Skeletal muscle cell (primary cell): ENCODE results near the gene CLIP2.
"Not testable (repeated sequence)": the region's sequence is repeated elsewhere in the genome, so short reads cannot be mapped to it uniquely, and the experiment has no call there.

Experiments
- DNase-seq: peaks from one replicate; pipeline ENCODE4 v3.0.0-alpha.2; 2010; ENCODE audit warnings: low read depth
- H3K4me3 ChIP-seq: 2 replicates; pipeline ENCODE4 v1.5.1; 2011; ENCODE audit warnings: low read depth, mild to moderate bottlenecking, control low read depth, low read length, moderate library complexity

The CLIP2 gene

DNA sequence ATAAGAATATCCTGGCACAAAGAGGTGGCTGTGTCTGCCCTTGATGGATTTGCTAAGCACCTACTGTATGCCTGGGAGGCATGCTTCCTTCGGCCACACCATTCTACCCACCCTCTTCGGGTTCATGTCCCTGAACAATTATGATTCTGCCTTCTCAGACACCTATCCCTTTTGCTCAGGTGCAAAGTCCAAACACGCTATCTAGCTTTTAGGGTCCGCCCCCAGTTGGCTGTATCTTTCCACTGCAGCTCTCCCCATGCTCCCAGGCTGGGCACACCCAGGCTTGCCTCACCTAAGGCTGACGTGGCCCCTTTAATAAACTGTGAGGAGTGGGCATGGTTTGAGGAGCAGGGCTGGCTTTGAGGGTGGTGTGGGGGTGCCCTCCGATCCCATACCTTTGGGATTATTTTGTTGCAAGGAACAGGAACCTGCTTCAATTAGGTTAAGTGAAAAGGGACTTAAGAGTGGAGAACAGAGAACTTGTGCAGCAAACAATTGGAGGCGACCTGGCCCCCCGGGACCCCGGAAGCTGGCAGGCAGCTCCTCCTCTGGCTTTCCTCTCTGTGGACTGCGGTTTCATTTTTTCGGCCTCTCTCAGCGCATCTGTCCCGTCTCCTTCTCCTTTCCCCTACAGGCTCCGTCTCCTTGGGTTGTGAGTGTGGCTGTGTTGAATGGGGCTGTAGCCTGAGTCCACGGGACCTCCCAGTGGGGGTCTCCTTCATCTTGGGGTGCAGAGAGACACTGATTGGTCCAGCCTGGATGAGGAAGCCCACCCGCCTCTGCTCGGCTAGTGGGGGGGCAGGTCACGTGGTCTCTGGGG is 3.8 kb downstream of the CLIP2 start:
- DNase-seq, result no peak
- H3K4me3 ChIP-seq, result no peak overlapping the region

DNA sequence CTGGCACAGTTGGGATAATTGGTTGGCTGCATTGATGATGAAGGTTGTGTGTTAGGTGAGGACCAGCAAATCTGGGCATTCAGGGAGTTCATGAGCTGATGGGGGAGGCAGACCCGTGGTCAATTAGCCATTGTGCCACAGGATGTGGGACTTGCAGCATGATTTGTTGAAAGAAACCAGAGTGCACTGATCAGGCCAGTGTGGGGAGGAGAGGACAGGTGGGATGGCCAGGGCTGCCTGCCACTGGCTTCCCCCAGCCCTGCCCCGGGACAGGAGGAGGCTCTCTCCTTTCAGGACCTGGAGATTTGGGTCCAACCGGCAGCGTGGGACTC is 4.3 kb downstream of the CLIP2 start:
- DNase-seq, result no peak
- no peak overlapping the region for H3K4me3 ChIP-seq

DNA sequence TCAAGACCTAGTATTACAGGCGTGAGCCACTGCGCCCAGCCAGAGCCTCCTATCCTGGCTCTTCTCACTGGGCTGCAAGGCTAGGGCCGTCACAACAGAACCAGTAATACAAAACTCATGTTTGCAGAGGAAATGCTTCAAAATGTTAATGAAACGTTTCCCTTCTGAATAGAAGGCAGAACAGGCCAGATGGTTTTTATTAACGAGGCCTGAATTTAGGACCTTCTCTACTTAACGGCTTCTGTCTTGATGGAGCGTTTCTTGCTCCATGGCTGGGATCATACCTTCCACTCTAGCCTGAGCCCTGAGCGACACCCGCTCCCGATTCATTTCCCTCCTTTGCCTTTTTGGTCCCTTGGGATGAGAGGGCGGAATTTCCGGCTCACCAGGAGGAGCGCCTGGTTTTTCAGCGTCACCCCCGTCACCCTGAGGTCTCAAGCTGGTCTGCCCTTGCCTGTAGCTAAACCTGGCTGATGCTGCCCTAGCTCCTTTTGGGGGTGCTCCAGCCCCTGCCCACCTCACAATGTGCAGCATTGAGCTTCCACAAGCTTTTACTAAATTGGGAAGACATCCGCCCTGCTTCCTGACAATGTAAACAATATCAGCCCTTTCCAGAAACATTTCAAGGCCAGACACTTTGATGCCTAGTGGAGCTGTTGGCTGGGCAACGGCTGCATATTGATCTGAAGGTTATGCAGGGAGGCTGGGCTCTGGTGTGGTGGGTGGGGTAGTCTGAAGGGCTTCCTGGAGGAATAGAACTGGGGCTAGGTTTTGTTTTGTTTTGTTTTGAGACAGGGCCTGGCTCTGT is 5.2 kb downstream of the CLIP2 start:
- H3K4me3 ChIP-seq, result no peak overlapping the region

DNA sequence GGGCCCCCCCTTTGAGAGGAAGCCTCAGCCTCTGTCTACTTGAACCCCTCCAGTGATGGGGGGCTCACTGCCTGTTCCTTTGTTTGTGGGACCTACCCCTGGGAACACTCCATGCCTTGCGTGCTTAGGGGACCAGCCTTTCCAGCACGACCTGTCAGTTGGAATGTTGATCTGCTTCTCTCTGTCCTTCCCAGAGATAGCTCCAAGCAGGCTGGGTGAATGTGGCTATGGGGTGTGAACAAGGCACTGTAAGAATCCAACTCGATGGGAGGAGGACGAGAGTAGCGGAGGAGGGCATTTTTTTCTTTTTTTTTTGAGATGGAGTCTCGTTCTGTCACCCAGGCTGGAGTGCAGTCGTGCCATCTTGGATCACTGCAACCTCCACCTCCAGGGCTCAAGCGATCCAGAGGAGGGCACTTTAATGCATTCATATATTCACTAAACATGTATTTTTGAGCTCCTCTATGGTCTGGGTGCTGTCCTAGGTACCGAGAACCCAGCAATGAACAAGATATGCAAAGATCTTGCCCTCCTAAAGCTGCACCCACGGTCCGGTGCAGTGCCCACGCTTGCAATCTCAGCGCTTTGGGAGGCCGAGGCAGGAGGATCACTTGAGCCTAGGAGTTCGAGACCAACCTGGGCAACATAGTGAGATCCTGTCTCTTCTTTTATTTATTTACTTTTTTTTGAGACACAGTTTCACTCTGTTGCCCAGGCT is 8.5 kb downstream of the CLIP2 start:
- no peak for DNase-seq

More for the DNA sequence above, 5.2 kb downstream of the CLIP2 start:
- DNase-seq, result no peak

DNA sequence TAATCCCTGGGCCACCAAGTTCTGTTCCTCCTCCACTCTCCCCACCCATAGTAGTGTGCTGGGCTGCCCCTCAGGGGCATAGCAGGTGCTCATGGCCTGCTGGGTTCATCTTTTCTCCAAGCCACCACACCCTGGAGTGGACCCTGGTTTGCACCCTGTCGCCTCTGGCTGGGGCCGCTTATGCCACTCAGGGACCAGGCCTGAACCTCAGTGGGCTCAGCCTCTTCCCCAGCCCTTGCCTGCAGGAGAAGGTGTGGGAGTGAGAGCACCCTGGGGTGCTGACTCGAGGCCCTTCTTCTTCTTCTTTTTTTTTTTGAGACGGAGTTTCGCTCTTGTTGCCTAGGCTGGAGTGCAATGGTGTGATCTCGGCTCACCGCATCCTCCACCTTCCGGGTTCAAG is 10.2 kb downstream of the CLIP2 start:
- no peak for DNase-seq
- no peak overlapping the region for H3K4me3 ChIP-seq

More for the DNA sequence above, 8.5 kb downstream of the CLIP2 start:
- H3K4me3 ChIP-seq, result no peak overlapping the region

DNA sequence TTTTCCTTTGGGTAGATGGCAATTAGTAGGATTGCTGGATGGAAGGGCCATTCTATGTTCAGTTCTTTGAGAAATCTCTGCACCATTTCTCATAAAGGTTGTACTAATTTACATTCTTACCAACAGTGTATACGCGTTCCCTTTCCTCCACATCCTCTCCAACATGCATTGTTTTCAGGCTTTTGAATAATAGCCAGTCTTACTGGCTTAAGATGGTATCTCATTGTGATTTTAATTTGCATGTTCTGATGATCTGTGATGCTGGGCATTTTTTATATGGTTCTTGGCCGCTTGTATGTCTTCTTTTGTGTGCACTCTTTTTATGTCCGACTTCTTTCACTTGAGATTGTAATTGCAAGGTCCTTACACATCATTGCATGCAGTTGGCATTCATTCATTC is 11.7 kb downstream of the CLIP2 start:
- DNase-seq, result no peak

DNA sequence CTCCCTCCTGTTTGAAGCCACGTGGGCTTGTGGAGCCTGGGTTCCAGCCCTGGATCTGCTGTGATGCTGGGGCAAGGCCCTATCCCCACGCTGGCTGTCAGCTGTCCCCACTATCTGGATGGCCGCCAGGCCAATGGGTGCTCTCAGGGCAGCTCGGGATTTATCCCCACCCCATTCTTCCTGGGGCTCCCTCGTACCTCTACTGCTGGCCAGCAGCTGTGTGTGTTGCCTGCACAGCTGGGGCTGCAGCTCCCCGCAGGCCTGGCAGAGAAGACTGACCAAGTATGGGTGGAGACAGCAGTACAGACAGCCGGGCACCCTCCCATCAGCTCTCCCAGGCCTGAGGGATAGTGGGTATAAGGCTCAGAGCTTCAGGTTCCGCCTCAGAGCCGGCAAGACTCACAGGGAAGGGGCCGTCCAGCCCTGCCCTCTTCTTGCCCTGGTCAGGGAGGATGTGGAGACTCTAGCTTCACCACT is 13.6 kb downstream of the CLIP2 start:
- no peak overlapping the region for H3K4me3 ChIP-seq
- DNase-seq, result no peak

More for the DNA sequence above, 11.7 kb downstream of the CLIP2 start:
- H3K4me3 ChIP-seq, result no peak overlapping the region

DNA sequence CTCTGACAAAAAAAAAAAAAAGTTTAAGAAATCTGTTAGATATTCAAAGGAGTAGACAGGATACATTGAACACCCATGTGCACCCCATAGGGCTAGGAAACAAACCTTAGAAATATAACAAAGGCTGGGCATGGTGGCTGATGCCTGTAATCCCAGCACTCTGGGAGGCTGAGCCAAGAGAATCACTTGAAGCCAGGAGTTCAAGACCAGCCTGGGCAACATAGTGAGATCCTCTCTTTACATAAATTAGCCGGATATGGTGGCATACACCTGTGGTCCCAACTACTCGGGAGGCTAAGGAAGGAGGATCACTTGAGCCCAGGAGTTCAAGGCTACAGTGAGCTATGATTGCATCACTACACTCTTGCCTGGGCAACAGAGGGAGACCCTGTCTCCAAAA is 15.3 kb downstream of the CLIP2 start:
- H3K4me3 ChIP-seq, result no peak overlapping the region
- no peak for DNase-seq

DNA sequence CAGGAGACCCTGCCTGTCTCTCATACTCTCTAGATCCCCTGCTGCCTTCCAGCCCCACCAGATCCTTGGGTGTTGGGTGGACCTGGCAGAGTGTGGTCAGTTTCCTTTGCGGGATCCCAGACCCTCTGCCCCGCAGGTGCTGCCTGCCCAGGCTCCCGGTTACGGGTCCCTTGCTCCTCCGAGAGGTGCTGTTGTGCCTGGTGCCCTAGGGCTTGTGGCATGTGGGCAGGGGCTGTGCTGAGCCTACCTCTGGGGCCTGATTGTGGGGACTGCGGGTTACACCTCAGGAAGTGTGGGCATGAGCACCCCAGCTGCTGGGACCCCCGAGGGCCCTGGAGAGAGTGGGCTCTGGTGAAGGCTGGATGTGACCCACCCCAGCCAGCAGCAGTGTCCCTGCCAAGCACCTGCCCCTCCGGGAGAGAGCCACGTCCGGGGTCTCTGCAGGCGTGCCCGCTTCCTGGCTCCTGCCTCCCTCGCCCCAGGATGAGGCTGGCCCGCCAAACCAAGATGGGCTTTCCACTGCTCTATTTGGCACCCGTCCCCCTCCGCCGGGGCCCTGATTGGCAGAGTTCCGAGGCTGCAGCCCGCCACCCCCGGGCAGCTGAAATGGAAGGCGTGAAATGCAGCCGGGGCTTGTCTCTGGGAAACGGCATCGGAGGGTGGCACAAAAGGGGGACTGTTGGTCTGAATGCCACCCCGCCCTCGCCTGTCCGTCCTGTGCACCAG is 17.0 kb downstream of the CLIP2 start:
- no peak for DNase-seq
- H3K4me3 ChIP-seq, result no peak overlapping the region

DNA sequence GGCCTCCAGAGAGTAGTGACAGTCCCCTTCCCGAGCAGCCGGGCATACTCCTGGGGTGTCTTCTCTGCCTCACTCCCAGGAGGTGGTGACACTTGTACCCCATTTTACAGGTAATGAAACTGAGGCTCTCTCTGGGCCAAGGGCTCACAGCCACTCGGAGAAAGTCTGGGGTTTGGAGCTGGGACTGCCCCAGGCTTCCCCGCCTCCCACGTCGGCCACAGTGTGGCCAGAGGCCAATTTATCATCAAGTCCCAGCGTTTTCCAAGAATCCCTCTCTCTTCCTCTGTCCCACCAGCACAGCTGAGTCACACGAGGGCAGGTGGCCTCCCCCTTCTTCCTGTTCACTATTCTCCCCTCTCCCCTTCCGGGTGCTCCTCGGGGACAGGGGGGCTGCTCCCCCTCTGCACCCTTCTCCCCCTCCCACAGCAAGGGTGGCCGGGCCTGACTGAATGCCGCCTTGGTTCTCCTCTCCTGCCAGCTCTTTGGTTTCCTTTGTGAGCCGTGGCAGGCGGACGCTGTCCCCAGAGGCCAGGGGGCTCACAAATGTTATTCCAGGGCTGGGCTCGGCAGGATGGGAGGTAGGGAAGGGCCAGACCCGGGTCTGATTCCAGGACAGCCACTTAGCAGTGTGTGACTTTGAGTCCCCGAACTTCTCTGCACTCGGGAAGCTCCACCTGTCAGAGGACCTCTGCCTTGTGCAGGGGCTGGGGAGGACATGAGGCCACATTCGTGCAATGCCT is 17.7 kb downstream of the CLIP2 start:
- no peak for DNase-seq
- no peak overlapping the region for H3K4me3 ChIP-seq

DNA sequence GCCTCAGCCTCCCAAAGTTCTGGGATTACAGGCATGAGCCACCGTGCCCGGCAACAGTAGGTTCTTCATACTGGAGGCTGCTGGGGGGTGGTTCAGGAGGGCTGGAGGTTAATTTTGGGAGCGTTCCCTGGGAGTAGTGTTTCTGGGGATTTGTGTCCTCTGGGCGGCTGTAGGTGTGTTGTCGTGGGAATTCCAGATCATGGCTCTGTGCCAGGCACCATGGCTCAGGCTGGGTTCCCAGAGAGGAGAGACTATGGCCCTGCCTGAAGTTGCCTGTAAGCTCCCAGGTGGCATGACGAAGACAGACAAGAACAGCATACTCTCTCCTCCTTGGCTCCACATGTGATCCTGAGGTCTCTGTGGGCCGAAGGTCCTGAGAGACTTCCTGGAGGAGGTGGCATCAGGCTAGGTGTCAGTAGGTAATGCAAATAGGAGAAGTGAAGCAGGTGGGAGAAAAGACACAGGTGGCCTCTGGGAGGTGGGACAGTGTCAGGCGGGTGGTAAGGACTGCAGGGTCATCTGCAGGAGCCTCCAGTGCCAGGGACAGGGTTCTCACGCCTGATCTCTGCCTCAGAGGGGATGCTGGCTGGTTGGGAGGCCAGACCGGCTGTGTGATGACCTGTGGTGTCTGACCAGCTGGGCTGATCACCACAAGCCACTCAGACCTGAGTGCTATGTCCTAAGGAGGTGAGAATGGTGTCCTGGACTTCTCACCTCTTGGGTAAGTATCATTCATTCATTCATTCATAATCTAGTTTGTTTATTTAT is 18.7 kb downstream of the CLIP2 start:
- DNase-seq, result no peak
- H3K4me3 ChIP-seq, result no peak overlapping the region

DNA sequence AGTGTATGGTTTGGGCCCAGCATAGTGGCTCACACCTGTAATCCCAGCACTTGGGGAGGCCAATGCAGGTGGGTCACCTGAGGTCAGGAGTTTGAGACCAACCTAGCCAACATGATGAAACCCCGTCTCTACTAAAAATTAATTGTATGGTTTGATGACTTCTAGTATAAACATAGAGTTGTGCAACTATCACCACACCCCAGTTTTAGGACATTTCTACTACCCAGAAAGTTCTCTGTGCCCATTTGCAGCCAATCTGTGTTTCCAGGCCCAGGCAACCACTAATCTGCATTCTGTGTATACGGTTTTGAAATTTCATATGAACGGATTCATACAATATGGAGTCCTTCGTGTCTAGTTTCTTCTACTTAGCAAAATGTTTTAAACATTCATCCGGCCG is 20.0 kb downstream of the CLIP2 start:
- H3K4me3 ChIP-seq, result no peak overlapping the region
- no peak for DNase-seq

DNA sequence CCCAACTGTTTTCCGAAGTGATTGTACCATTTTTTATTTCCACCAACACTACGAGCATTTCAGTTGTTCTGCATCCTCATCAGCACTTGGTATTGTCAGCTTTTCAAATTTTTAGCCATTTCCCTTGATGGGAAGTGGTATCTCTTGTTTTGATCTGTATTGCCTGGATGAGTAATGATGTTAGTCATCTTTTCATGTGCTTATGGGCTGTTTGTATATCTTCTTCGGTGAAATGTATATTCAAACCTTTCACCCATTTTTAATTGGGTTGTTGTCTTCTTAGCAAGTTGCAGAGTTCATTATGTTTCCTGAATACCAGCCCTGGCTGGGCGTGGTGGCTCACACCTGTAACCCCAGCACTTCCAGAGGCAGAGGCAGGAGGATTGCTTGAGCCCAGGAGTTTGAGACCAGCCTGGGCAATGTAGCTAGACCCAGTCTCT is 22.1 kb downstream of the CLIP2 start:
- no peak overlapping the region for H3K4me3 ChIP-seq
- DNase-seq, result no peak

DNA sequence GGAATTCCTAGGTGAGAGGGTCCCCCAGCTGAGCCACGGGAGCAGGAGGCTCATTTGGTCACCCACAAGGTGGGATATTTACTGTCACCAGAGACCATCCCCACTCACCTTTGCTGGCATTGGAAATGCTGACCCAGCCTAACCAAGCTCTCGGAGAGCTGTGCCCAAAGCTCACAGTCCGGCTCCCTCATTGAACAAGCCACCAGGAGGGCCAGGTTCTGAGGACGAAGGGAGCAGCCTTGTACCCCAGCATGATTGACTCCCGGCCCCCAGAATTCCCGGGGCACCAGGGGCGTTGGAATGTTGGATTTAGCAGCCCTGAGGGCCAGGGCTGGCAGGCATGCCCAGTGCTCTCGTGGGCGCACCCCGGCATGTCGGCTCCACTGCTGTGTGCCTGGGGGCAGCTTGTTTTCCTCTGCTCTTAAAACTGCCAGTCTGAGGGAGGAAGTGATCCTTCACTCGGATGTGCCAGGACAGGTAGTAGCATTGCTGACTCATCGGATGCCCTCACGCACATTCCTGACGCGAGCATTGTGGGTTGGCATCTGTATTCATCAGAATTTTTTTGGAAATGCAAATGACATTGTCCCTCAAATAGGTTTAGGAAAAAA is 23.3 kb downstream of the CLIP2 start:
- H3K4me3 ChIP-seq, result no peak overlapping the region
- DNase-seq, result no peak

DNA sequence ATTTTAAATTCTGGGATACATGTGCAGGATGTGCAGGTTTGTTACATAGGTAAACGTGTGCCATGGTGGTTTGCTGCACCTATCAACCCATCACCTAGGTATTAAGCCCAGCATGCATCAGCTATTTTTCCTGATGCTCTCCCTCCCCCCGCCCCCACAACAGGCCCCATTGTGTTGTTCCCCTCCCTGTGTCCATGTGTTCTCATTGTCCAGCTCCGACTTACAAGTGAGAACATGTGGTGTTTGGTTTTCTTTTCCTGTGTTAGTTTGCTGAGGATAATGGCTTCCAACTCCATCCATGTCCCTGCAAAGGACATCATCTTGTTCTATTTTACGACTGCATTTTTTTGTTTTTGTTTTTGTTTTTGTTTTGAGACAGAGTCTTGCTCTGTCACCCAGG is 26.7 kb downstream of the CLIP2 start:
- not testable (repeated sequence) for DNase-seq

DNA sequence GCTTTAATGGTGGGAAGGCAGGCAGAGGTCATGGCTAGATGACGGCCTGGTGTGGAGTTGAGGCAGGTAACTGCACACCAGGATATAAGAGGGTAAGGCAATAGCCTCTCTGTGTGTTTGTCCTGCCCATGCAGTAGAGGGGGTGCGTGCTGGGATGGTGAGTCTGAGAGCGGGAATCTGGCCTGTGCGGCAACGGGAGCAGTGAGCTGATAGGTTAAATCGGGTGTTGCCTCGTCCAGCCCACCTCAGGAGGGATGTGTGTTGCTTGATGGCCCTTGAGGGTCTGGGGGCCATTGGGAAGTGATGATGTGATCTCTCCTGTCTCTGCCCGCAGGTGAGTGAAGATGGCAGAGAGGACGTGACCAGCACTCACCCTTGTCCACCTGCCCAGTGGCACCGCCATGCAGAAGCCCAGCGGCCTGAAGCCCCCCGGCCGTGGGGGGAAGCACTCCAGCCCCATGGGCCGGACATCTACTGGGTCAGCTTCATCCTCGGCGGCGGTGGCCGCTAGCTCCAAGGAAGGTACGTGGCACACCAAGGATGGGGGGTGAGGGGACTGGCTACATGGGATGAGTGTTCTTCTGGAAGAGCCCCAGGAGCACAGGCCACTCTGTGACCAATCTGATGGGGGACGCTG is 28.1 kb downstream of the CLIP2 start:
- H3K4me3 ChIP-seq, result no peak overlapping the region

More for the DNA sequence above, 26.7 kb downstream of the CLIP2 start:
- not testable (repeated sequence) for H3K4me3 ChIP-seq

DNA sequence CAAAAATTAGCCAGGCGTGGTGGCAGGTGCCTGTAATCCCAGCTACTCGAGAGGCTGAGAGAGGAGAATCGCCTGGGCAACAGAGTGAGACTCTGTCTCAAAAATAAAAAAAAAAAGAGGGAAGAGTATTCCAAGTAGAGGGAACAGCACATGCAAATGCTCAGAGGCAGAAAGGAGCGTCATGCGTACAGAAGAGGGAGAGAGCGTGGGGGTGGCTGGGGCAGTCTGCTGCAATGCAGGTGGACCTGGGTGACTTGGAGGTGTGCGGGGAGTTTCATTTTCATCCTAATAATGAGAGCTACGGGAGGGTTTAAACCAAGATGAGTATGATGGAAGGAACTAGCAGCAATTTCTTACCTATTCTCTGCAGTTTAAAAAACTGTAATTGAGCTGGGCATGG is 28.8 kb downstream of the CLIP2 start:
- DNase-seq, result no peak
- no peak overlapping the region for H3K4me3 ChIP-seq

More for the DNA sequence above, 28.1 kb downstream of the CLIP2 start:
- no peak for DNase-seq
